Testis (tissue), 3 donors: ENCODE measurements around the gene ZNF579. TPM values are rescaled to one million over a fixed set of nuclear protein-coding genes. Genes with fewer than 3 reads are reported as not detected.
A peak's percentile ranks its signal among the peaks of the same experiment; 100 is the strongest.

Experiments used
- DNase-seq: peaks from one replicate; pipeline ENCODE4 v3.0.0-alpha.2; 2019
- H3K27ac ChIP-seq, 2 donors: fragments of 200-600 bp; sonication (generic); one replicate each; pipeline ENCODE4 v1.5.1; 2019
- H3K27me3 ChIP-seq: fragments of 200-600 bp; sonication (generic); one replicate; pipeline ENCODE4 v1.5.1; 2019
- H3K36me3 ChIP-seq: fragments of 200-600 bp; sonication (generic); one replicate; pipeline ENCODE4 v1.5.1; 2017; ENCODE audit warnings: low read depth; ENCODE audit errors: missing control alignments
- H3K4me1 ChIP-seq: fragments of 200-600 bp; sonication (generic); one replicate; pipeline ENCODE4 v1.5.1; 2019
- H3K4me3 ChIP-seq, 2 donors: fragments of 200-600 bp; sonication (generic); one replicate each; pipeline ENCODE4 v1.5.1; 2017 to 2019
- H3K9me3 ChIP-seq: fragments of 200-600 bp; sonication (generic); one replicate; pipeline ENCODE4 v1.5.1; 2017
- POLR2A ChIP-seq: fragments of 450-650 bp; IDR thresholded peaks from one replicate; pipeline ENCODE4 v1.6.1; 2017; ENCODE audit warnings: antibody characterized with exemption, mild to moderate bottlenecking, moderate library complexity
- WGBS, 2 donors: methylation state at CpG; one replicate each; pipeline ENCODE4 v1.1.5; 2018; 5-methylcytosine and 5-hydroxymethylcytosine counted together
- intact Hi-C: fragments of 100-400 bp; cut with DNase I; formaldehyde crosslinking; loops from one replicate; pipeline ENCODE4 v1.15.1; 2023; ENCODE audit warnings: low total_unique reads
- polyA plus RNA-seq: library from polyadenylated mRNA; stranded (reverse); fragments of 350-450 nt; fragmentation: Illumina TruSeq; extraction: RNeasy Lipid Tissue Mini Kit (QIAGEN cat#74804); gene quantifications from one replicate; pipeline ENCODE4 v1.2.3, GENCODE V29; 2014; ENCODE audit warnings: low read depth, low replicate concordance; ENCODE audit not compliant: insufficient read depth
- total RNA-seq, 2 donors: library from RNA; depleted of rRNA; stranded (reverse); fragments of >200 nt; gene quantifications; one replicate each; pipeline ENCODE4 v1.2.3, GENCODE V29; 2016
- TF ChIP-seq, protein P1 (sequence below), 3 experiments: fragments of 450-650 bp in 2 of 3; fragments of 200-600 bp in 1 of 3; sonication (generic) in 1 of 3; IDR thresholded peaks; one replicate each; pipeline ENCODE4 v1.5.1; 2016 to 2019; ENCODE audit warnings: antibody characterized with exemption in 3 of 3, mild to moderate bottlenecking in 2 of 3, moderate library complexity in 1 of 3

Gene ZNF579
- total and polyA plus RNA-seq, 3 donors from 2014 or later, result 4.0 to 7.2 (median 4.3) TPM

DNA sequence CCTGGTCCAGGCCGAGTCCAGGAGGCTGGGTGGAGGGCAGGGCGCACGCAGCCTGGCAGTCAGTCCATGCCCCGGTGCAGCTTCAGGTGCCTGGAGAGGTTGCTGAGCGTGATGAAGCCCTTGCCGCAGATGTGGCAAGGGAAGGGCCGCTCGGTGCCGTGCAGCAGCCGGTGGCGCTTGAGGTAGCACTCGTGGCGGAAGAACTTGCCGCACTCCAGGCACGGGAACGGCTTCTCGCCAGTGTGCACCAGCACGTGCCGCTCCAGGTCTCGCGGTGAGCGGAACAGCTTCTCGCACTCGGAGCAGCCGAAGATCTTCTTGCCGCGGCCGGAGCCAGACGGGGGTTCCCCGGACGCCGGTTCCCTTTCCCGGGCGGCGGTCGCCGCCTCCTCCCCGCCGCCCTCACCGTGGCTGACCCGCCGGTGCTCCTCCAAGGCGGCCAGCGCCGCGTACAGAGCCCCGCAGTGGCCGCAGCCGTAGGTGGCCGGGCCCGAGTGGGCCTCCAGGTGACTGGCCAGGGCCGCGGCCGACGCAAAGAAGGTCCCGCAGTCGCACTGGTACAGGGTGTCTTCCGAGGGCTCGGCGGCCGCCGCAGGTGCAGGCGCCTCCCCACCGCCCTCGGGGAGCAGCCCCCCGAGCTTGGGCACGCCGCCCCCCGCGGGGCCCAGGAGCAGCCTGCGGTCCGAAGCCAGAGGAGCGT, 11.9 kb upstream of the ZNF579 start:
- TF ChIP-seq, protein P1, sequence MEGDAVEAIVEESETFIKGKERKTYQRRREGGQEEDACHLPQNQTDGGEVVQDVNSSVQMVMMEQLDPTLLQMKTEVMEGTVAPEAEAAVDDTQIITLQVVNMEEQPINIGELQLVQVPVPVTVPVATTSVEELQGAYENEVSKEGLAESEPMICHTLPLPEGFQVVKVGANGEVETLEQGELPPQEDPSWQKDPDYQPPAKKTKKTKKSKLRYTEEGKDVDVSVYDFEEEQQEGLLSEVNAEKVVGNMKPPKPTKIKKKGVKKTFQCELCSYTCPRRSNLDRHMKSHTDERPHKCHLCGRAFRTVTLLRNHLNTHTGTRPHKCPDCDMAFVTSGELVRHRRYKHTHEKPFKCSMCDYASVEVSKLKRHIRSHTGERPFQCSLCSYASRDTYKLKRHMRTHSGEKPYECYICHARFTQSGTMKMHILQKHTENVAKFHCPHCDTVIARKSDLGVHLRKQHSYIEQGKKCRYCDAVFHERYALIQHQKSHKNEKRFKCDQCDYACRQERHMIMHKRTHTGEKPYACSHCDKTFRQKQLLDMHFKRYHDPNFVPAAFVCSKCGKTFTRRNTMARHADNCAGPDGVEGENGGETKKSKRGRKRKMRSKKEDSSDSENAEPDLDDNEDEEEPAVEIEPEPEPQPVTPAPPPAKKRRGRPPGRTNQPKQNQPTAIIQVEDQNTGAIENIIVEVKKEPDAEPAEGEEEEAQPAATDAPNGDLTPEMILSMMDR (IDR thresholded peaks at IDR 0.05), result no peak
- TF ChIP-seq POLR2A, result no peak
- DNase-seq, result no peak
- no peaks in the 10 kb centered on the region for H3K4me1 ChIP-seq
- H3K9me3 ChIP-seq, result no peaks in the 10 kb centered on the region
- 40 to 81% methylated on average over 1 to 42 of the region's 73 CpGs for WGBS, 2 donors
- H3K27ac ChIP-seq, result no peak overlapping the region
- H3K36me3 ChIP-seq, result no peaks in the 10 kb centered on the region
- peak overlapping the region; percentile 29 to 43 for H3K4me3 ChIP-seq
- H3K27me3 ChIP-seq, result no peaks in the 10 kb centered on the region
- intact Hi-C loops, result no loop called here

DNA sequence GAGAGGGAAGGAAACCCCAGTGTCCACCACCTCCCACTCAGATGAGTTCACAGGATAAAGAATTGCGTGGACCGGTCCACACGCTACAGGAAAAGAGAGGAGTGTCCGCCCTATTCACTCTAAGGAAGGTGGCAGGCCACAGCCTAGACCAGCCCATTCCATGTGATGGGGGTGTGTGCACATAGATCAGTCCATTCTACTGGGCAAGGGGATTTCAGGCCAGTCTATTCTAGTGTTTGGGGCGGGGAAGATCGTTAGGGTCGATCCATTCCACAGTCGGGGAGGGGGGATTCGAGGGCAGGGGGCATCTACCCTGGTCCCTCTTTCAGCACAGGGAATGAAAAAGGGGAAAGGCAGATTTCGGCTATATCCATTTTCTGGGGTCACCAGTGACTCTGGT, 10.9 kb upstream of the ZNF579 start:
- Histone ChIP-seq H3K36me3 (no peaks in the 10 kb centered on the region), H3K4me3 (no peak overlapping the region), H3K27me3 (no peaks in the 10 kb centered on the region), H3K27ac (no peak overlapping the region), H3K4me1 (peaks cover 8% of the 10 kb centered on the region), H3K9me3 (no peaks in the 10 kb centered on the region)
- 67 to 69% methylated on average over 9 to 10 of the region's 10 CpGs for WGBS, 2 donors
- intact Hi-C loops, result no loop called here
- TF ChIP-seq, protein P1 (IDR thresholded peaks at IDR 0.05), result no peak
- TF ChIP-seq POLR2A, result no peak
- DNase-seq, result peak; percentile 48

DNA sequence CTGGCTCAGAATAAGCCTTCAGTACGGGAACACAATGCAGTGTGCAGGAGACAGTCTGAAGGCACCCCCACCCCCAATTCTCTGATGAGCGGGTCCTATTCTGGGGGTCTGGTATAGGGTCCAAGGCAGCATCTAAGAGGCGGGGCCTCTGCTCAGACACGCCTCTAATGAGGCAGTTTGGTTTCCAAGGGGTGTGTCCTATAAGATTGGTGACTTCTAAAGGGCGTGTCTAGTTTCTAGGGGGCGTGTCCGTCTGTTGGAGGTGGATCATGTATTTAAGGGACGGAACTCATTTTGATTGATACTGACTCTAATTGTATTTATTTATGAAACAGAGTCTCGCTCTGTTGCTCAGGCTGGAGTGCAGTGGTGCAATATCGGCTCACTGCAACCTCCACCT, 10.0 kb upstream of the ZNF579 start:
- intact Hi-C loops, result no loop called here
- H3K4me3 ChIP-seq, result no peak overlapping the region
- WGBS, 2 donors, result 67 to 79% methylated on average over 10 of the region's 10 CpGs
- H3K4me1 ChIP-seq, result peaks cover 15% of the 10 kb centered on the region
- H3K36me3 ChIP-seq, result no peaks in the 10 kb centered on the region
- no peak overlapping the region for H3K27ac ChIP-seq
- H3K9me3 ChIP-seq, result no peaks in the 10 kb centered on the region
- TF ChIP-seq, protein P1 (IDR thresholded peaks at IDR 0.05), result no peak
- TF ChIP-seq POLR2A, result no peak
- no peak for DNase-seq
- no peaks in the 10 kb centered on the region for H3K27me3 ChIP-seq

DNA sequence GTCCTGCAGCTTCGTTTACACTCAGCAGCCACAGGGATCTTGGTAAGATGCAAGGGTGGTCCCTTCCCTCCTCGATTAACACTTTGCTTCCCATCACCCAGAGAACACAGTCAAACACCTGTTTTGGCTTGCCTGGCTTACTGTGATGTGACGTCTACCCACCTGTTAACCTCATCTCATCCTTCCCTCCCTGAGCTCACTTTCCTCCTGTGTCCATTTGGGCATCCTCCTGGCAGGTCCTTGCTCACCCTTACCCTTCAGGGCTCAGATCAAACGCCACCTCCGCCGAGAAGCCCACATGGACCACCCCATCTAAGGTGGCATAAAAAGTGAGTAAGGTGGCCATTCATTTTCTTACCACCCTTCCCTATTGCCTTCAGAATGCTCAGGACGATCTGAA, 9.5 kb upstream of the ZNF579 start:
- H3K4me3 ChIP-seq, result no peak overlapping the region
- intact Hi-C loops, result no loop called here
- DNase-seq, result no peak
- WGBS, 2 donors, result 59 to 65% methylated on average over 7 of the region's 7 CpGs
- no peaks in the 10 kb centered on the region for H3K9me3 ChIP-seq
- peaks cover 15% of the 10 kb centered on the region for H3K4me1 ChIP-seq
- H3K27me3 ChIP-seq, result no peaks in the 10 kb centered on the region
- TF ChIP-seq POLR2A, result no peak
- TF ChIP-seq, protein P1 (IDR thresholded peaks at IDR 0.05), result no peak
- no peak overlapping the region for H3K27ac ChIP-seq
- H3K36me3 ChIP-seq, result no peaks in the 10 kb centered on the region

DNA sequence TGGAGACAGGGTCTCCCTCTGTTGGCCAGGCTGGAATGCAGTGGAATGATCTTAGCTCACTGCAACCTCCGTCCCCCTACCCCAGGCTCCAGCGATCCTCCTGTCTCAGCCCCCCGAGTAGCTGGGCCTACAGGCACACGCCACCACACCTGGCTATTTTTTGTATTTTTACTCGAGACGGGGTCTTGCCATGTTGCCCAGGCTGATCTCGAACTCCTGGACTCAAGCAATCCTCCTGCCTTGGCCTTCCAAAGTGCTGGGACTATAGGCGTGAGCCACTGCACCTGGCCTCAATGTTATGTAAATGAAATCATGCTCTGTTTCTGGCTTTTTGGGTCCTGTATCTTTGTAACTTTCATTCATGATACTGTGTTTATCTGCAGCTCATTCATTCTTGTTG, 8.1 kb upstream of the ZNF579 start:
- DNase-seq, result no peak
- TF ChIP-seq POLR2A, result no peak
- Histone ChIP-seq H3K27ac (no peak overlapping the region), H3K4me3 (no peak overlapping the region), H3K36me3 (no peaks in the 10 kb centered on the region), H3K9me3 (no peaks in the 10 kb centered on the region), H3K27me3 (no peaks in the 10 kb centered on the region), H3K4me1 (peaks cover 15% of the 10 kb centered on the region)
- intact Hi-C loops, result no loop called here
- WGBS, 2 donors, result 92% methylated on average over 8 of the region's 8 CpGs
